IPS-NIHi7 (cell line): ENCODE data around the gene CCDC187.

Experiments
- DNase-seq: peaks from one replicate; pipeline ENCODE4 v3.0.0; 2012; ENCODE audit warnings: mixed read lengths; ENCODE audit errors: extremely low spot score

The CCDC187 gene

DNA sequence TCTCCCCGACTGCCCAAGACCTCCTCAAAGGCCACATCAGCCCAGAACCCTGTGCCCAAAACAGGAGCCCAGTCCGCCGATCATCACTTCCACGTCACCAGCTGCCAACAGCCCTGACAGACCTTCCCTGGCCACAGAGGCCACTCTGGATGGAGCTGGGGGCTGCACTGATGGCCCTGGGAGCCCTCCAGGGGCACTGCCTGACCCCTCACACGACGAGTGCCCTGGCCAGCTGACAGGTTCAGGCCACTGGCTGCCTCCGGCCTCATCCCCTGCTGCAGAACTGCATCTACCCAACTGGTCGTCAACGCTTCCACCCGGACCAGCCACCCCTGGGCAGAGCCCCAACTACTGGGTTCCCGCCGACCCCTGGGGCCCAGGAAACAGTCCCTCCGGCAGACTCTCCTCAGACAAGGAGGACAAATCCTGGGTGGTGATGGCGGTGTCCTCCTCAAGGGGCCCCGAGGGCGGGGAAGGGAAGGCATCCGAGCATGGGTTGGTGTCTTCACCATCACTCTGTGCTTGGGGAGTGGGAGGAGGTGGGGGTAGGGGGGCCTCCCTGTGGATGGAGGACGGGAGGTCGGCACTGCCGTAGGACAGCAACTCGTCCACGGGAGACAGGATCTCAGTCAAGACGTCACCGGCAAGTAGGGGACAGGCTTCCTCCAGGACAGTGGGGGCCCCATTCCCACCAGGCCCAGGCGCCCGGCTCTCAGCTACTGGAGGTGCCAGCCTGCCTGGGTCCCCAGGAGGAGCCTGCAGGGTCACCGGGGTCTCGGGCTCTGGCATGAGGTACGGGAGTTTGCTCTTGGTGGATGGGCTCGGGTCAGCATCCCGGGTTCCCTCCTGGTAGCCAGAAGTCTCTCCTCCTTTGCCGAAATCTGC is 50.4 kb downstream of the CCDC187 start:
- DNase-seq: no peak

DNA sequence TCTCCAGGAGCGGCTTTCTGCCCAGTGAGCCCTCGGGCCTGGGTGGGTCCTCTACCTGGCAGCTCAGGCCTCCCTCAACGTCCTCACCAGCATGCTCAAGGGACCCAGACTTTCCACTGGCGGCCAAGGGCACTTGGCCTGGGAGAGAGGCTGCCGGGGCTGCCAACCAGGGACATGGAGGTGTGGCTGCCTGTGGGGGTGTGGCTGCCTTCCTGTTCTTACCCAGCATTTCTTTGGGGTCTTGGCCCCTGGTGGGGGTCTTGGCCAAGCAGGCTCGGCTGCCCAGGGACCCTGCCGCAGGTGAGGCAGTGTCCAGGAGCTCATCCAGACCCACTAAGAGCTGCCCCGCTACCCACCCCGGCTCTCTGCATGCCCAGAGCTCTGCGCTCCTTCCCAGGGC is 51.0 kb downstream of the CCDC187 start:
- no peak for DNase-seq

DNA sequence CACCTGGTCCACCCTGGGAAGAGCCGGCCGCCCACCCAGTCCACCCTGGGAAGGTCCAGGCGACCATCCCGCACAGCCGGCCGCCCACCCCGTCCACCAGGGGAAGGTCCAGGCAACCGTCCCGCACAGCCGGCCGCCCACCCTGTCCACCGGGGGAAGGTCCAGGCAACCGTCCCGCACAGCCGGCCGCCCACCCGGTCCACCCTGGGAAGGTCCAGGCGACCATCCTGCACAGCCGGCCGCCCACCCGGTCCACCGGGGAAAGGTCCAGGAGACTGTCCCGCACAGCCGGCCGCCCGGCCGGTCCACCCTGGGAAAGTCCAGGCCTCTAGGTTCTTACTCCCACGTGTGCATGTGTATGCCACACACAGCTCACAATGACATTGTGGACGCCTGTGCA is 51.6 kb downstream of the CCDC187 start:
- no peak for DNase-seq

DNA sequence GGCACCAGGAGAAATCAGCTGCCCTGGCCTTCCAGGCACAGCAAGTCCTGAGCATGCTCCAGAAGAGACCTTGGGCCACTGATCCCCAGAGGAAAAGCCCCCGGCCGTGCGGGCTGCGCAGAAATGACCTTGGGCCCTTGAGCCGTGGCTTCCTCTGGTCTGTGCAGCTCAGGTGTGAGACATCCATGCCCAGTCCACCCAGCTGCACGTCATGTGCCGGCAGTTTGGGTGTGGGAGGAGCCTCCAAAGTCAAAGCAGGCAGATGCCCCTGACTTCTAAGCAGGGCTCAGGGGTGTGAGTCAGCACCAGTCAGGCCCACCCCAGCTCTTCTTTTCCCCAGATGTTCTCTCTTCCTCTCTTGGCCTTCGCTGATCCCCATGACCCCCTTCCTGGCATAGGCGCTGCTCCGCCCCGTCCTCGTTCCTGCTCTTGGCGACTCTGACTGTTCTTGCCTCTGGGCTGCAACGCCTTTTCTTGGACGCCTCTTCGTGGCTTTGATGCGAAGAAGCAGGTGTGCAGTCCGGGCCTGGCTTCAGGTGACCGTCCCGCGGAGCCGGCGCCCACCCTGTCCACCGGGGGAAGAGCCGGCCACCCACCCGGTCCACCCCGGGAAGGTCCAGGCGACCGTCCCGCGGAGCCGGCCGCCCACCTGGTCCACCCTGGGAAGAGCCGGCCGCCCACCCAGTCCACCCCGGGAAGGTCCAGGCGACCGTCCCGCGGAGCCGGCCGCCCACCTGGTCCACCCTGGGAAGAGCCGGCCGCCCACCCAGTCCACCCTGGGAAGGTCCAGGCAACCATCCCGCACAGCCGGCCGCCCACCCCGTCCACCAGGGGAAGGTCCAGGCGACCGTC is 52.4 kb downstream of the CCDC187 start:
- no peak for DNase-seq

DNA sequence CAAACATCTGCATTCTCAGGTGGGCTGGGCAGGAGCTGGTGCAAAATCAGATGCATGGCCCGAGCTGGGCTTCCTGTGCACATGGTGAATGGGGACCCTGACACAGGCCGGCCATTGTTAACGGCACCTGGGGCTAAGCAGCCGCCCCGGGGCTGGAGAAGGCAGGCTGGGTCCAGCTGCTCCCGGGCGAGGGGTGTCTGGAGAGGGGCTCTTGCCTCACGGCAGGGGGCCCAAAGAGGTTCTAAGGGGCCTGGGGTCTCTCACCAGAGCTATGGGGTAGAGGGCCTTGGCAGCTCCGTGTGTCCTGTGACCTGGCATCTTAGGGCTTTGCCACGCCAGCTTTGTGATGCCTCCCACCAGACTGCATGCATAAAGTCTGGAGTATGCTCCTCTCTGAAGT is 53.2 kb downstream of the CCDC187 start:
- no peak for DNase-seq

DNA sequence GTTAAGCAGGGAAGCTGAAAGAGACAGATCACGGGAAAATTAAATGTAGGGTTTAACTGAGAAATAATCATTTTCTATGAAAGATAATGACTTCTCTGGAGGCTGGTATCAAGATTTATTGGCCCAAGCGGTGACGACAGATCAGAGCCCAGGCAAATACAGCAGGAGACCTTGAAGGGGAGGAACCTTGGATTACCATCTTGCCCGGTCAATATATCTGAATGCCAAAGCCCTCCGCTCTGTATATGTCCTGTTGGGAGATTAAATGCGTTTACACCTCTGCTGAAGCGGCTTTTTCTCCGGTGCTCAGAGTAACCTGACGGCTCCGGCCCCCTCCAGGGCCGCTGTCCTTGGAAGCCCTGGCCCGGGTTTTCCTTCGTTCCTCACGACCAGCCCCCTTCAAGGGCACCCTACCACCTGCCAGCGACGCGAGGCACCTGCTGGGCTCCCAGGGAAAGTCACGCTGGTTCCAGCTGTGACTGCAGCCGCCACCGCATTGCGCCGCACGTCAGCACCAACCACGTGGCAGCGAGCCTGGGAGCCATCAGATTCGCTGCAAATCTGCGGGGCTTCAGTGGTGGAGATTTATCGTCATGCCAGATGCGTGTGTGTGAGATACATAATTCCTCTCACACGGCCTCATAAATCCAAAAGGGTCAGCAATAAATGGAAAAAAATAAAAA is 53.9 kb downstream of the CCDC187 start:
- DNase-seq: no peak

DNA sequence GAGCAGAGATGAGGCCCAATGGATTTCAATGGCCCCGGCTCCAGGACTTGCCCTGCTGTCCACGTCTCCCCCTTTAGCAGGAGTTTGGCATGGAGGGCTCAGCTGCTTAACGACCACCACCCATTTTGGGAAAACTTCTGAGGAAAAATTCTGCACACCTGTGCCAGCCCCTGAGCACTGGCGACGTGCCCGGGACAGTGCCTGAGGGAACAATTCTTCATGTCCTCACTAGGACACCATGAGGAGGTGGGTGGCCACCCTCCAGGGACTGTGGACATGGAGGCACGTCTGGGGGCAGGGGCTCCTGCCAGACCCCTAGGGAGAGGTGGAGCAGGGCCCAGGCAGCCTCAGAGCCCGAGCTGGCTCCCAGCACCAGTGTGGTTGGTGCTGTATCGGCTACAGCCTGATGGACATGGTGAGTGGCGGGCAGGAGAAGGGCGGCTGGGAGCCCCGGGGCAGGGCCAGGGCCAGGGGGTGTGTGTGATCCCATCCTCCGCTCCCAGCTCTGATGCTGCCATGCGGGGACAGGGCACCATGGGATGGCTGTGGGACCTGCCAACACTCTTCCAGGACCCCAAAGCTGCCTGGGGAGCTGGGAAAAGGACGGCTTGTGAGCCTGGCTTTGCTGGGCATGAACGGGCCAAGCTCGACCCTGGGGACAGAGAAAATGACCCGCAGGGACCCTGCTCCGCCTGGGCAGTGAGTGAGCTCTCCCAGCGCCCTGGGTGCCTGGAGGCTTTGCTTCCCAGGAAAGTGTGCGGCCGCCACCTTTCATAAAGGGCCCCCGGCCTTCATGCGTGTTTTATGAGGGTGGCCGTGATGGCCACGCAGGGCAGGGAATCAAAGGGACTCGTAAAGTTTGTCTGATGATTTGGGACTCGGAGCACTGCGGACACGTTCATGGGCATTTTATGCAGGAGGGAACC is 54.7 kb downstream of the CCDC187 start:
- no peak for DNase-seq

DNA sequence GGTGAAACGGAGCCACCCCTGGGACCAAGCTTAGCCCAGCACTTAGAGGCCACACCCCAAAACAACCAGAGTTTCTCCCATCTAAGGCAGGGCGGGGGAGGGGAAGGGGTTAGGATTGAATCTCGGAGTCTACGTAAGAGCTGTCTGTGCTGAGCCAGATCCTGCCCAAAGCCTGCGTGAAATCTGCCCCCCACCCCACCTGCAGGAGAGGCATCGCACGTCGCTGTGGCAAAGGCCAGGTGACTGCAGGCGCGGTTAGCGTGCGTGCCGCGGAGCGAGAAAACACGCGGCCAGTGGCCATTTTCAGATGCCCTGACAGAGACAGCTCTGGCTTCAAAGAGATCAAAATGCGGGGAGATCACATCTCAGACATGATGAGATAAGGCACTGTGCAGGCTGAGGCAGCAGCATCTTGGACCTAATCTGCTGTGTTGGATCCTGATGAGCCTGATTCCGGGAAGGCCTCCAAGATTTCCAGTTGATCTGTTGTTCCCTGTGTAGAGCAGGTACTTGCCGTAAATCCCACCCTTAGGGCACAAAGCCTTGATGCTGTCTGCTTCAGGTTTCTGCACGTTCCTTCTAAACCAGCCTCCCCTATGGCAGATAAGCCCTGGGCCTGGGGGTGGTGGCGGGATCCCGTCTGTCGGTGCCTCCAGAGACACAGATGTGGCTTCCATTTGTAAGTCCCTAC is 55.8 kb downstream of the CCDC187 start:
- DNase-seq: no peak

DNA sequence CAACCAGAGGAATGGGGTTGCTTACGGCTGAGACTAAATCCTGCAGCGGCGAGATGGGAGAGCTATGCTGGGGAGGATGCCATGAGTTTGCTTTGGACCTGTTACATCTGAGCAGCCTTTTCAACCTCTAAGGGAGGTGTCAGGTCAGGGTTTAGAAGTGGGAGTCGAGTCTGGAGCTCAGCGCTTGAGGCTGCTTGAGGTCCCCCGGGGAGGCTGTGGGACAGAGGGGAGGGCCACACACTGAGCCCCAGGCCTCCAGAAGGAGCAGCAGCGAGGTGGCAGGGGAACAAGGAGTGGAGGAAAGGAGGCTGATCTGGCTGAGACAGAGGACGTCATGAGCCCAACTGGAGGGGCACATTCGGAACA is 56.4 kb downstream of the CCDC187 start:
- DNase-seq: no peak

DNA sequence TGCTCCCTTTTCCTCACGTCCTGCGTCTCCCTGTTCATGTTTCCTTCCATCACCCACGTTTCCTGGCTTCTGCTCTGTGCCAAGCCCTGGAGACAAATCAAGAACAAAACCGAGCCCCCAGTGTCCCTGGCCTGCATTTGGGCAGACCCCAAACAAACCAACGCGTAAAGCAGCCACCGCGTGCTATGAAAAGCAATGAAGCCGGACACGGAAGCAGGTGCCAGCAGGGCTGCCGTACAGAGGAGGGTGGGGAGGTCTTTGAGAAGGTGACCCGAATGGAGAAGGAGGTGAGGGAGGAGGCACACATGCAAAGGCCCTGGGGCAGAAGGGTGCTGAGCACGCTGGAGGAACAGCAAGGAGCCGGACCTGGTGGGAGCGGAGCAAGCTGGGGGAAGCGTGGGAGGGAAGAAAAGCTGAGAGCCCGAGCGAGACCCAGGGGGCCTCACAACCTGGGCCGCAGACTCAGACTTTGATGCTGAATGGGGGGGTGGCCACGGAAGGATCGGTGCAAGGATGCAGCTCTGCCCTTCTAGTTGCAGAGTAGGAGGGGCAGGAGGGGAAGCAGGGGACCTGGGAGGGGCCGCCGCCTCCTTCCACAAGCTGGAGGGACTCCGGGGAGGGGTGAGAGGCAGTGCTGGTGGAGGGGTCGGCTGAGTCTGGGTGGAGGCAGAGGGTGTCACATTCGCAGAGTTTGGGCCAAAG is 56.9 kb downstream of the CCDC187 start:
- no peak for DNase-seq

DNA sequence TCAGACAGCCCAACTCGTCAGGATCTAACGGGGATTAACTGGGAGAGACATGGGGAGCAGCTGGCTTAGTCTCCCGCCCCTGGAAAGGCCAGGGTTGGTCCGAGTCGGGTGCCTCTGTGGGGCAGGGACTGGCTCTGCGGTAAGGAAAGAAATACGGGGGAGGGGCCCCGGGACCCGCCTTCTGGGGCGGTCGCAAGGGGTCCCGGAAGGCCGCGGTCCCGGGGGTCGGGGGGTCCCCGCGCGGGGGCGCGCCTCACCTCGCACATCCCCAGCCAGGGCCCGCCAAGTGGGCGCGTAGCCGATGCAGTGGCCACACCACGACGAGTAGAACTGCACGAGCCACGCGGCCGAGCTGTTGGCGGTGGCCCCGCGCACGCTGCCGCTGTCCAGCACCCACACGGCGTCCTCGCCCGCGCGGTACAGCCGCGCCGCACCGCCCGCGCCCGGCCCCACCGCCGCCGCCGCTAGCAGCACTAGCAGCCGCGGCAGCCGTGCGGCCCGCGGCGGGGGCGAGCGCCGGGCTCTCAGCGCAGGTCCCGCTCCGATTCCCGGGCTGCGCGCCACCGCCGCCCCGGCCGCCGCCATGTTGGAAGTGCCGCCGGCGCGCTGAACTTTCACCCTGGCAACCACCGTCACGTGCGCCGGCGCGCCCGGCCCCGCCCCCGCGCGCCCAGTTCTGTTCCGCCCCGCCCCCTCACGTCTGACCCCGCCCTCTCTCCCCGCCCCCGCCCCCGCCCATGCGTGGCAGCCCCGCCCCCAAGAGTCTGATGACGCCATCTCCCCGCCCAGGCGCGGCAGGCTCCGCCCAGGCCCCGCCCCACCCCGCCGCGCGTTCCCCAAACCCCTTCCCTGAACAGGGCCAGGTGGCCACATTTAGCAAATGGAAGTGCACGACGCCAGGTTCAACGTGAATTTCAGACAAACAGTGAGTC is 58.4 kb downstream of the CCDC187 start, which contains the start of gene QSOX2:
Gene QSOX2, minus strand, starts transcription at position 594 of the 932 bp plus-strand sequence. Its CDS starts 9 bp downstream, at position 585.
- peak; percentile 95 for DNase-seq

DNA sequence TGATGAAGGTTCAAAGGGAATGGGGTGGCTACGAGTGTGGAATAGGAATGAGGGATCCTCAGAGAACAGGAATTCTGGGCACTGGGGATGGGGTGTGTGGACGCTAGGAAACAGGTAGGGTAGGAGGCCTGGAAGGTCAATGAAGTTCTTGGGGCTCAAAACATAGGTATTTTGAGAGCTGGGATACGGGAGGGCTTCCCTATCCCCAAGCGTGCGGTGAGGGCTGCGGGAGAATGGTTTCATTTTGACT is 59.0 kb downstream of the CCDC187 start:
- DNase-seq: no peak

DNA sequence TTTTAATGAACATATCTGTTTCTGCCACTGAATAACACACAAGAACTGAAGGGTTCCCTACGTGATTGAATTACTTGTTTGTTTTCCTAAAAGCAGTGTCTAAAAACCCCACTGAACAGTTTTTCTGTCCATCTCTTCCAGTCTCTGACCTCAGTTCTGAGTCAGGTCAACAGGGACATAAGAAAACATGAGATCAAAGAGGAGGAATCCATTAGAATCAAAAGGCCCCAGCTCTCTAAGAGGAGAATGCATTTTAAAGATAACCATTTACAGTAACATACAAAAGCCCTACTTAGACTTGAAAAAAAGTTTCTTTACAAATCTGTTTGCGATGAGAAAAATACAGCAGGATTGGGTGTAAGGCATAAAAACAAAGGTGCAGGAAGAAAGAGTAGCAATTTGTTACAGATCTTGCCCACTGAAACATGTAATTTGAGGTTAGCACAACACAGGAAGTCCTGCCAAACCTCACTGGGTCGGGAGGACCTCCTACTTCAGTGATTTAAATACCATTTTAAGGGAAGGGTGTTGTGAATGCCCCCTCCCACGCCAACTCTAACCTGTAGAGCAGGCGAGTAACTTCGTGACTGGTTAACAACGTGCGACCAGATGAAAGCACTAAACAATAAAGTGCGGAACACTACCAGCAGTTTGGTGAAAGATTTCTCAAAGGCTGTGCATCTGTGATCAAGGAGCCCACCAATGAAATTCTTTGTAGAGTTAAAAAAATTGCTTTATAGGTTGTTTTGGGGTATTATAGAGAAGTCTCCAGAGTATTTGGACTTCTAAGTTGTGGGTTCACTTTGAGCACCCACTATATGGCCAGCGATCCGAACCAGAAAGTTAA is 59.5 kb downstream of the CCDC187 start:
- DNase-seq: no peak

DNA sequence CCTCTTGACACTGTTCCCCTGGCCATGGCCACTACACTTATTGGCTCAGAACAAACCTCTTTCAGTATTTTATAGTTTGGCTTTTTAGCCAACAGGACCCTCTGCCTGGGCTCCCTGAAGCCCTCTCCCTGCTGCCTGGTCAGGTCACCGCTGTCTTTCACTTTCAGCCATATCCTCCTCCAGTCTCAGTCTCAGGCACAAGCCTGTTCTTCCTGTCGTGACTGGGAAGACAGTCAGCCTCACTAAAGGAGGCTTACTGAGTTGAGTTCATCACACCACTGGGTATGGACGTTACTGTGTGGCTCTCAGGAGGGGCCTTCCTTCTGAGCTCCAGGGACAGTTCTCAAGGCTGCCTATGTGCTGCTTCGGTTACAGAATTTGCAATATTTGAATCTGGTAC is 60.3 kb downstream of the CCDC187 start:
- DNase-seq: no peak

DNA sequence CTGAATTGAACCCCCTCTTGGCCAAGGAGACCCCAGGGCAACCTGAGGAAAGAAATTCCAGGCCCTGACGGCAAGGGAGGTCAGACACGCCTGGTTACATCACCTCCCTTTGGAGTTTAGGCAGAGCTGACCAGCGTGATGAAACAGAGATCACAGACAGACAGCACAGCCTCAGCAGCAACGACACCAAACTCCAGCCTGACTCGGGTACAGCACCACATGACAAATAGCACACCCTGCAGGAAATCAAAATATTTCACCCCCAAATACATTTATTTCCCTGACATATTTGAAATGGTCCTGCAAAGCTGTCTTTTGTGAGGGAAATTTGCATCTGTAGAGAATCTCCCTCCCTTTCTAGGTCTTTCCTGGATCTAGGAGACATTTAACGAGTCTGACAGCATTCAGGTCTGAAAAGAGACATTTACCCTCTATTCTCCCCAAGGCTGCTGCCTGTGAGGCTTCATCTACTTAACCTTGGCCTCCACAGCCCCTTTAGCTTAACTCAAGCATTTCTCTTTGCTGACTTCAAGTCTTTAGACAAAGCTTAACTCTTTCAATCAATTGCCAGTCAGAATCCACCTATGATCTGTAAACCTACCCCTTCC is 60.9 kb downstream of the CCDC187 start:
- no peak for DNase-seq

DNA sequence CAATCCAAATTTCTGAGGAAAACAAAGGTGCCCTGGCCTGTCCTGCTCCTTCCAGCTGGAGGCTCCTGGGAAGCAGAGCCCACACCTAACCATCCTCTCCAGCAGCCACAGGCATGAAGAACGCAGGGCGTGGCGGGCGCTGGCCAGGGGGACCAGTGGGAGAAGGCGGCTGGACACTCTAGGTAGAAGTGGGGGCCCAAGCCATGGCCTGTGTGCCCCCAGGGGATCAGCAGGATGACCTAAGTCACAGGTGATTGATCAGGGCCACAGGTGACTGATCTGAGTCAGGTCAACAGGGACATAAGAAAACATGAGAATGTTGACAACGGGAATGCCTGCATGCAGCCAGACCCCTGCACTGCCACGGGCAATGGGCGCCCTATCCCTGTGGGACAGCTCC is 61.6 kb downstream of the CCDC187 start:
- no peak for DNase-seq

DNA sequence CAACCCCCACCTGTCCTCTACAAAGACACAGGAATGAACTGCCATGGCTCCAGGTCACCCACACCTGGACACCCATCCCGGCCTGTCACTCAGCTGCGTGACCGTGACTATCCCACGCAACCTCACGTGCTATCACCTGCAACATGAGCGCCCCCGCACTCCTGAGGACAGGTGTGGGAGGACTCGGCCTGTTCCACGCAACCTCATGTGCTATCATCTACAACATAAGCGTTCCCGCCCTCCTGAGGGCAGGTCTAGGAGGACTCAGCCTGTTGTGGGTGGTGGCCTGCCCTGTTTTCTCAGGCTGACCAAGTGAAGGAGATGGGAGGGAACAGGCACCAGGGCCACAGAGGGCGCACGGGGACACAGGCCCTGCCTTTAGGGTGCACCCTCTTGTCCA is 62.4 kb downstream of the CCDC187 start:
- no peak for DNase-seq

DNA sequence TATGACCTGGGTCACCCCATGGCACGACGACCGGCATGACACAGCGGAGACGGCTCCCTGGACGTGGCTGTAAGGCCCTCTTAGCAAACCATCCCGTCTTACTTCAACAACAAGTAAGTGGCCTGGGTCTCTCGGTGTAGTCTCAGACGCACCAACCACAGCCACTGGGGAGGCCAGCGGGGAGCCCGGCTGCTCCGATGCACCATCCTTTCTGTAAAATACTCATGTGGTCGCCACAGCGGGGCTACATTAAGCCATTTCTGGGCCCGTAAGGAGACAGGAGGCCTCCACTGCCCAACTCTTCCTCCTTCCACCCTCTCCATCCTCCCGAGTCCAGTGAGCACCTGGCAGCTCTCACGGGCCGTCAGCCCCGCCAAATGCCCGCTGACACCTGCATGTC is 63.0 kb downstream of the CCDC187 start:
- DNase-seq: no peak
